Activated T-cell treated with anti-CD3 and anti-CD28 coated beads, Interleukin-2, amount 50 U/mL, for 4 hours (primary cell): ENCODE measurements around the gene PXN. TPM values are rescaled to one million over a fixed set of nuclear protein-coding genes. Genes with fewer than 3 reads are reported as not detected.
"Not testable (repeated sequence)": the region's sequence is repeated elsewhere in the genome, so short reads cannot be mapped to it uniquely, and the experiment has no call there.

Experiments
- ATAC-seq, 2 donors: fragments of 200-7000 bp; cut with Tn5 transposase; one replicate each; pipeline ENCODE4 v1.10.0; 2021
- DNase-seq: peaks from one replicate; pipeline ENCODE4 v3.0.0-alpha.2; 2020
- H3K27me3 Mint-ChIP-seq: one replicate; pipeline ENCODE4 v1.8.0; 2021; ENCODE audit warnings: low read depth, mixed read lengths
- H3K36me3 Mint-ChIP-seq: one replicate; pipeline ENCODE4 v1.8.0; 2022; ENCODE audit warnings: mixed read lengths; ENCODE audit not compliant: insufficient read depth
- H3K4me1 Mint-ChIP-seq: one replicate; pipeline ENCODE4 v1.8.0; 2021; ENCODE audit warnings: low read depth, mixed read lengths
- H3K4me3 Mint-ChIP-seq: one replicate; pipeline ENCODE4 v1.8.0; 2021; ENCODE audit warnings: mild to moderate bottlenecking, moderate library complexity, mixed read lengths
- H3K9me3 Mint-ChIP-seq: one replicate; pipeline ENCODE4 v1.8.0; 2021; ENCODE audit warnings: mixed read lengths
- total RNA-seq, 3 donors: library from RNA; stranded (reverse); gene quantifications; one replicate each; pipeline ENCODE4 v1.2.1, GENCODE V29; 2021

PXN gene
- total RNA-seq, 3 donors from 2014 or later: 49.2 to 54.0 (median 51.1) TPM

DNA sequence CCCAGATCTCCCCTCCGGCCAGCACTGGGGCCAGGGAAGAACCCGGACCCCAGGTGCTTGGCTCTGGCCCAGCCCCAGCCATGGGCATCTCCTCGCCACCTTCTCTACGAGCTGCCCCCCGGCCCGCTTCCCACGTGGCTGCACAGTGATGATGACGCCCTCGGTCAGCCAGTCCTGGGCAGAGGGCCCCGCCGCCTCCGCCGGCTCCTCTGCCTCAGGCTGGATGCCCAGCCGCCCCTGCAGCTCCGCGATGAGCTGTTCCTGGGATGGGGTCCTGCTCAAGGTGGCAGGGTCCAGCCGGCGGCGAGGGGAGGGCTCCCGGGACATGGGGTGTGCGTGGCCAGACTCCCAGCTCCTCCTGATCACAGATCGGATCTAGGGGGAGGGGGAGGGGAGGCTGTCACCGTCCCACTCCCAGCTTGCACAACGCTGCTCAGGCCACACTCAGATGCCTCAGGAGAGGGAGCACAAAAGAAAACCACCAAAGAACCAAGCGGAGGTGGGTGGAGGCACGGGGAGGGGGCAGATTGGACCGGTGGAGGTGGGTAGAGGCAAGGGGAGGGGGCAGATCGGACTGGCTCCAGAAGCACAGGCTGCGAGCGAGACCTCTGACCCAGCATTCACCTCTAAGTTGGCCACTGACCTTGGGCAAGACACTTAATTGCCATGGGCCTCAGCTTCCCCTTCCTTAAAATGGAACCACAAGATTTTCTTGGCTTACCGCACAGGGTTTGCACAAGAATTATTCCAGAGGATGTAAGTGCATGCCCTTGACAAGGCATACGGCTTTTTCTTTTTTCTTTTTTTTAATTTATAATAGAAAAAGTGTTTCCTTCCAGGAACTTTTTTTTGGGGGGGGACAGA lies 48.6 kb downstream of the PXN start:
- Mint-ChIP-seq H3K9me3 (no peaks in the 10 kb centered on the region), H3K36me3 (peaks cover 23% of the 10 kb centered on the region), H3K4me1 (no peaks in the 10 kb centered on the region), H3K27me3 (no peaks in the 10 kb centered on the region), H3K4me3 (no peak overlapping the region)
- no peak for ATAC-seq
- no peak for DNase-seq

DNA sequence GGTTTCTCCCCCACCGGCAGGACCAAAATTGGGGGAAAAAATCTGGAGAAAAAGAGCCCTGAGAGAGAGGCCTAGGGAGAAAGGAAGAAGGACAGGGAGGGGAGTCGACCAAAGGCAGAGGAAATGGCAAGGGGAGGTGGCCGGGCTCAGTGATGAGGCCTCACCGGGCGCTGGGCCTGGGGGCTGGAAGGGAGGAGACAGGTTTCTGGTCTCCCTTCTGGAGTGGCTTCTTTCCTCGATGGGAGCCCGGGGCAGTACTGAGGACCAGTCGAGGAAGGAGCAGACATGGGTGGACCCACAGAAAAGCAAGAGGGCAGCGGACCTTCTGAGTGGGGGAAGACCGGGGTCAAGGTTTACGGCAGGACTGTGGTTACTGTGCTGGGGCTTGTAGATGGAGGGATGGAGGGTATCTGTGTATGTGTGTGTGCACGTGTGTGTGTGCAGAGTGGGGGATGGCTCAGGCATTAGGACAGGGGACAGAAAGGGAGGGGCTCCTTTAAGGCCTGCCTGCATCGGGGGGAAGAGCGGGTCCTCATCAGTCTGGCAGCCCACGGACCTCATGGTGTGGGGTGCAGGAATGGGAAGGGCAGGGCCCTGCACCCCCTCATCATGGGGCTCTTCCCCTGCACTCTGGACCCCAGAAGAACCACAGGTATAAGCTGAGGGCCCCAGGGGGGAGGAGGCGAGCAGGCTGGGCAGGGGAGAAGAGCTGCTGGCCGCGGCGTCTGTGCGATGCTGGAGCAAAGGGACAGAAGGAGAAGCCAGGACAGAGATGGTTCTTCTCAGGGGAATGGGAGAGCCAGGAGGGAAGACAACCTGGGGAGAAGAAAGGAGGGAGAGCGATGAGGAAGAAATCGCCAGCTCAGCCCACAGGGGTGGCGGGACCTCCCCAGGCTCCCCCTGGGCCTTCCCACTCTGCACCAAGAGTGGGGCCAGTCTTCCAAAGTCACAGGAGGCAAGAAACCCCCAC lies 49.5 kb downstream of the PXN start:
- H3K4me1 Mint-ChIP-seq: no peaks in the 10 kb centered on the region
- H3K9me3 Mint-ChIP-seq: no peaks in the 10 kb centered on the region
- no peaks in the 10 kb centered on the region for H3K27me3 Mint-ChIP-seq
- no peak overlapping the region for H3K4me3 Mint-ChIP-seq
- peaks cover 31% of the 10 kb centered on the region for H3K36me3 Mint-ChIP-seq
- no peak for ATAC-seq
- DNase-seq: no peak

DNA sequence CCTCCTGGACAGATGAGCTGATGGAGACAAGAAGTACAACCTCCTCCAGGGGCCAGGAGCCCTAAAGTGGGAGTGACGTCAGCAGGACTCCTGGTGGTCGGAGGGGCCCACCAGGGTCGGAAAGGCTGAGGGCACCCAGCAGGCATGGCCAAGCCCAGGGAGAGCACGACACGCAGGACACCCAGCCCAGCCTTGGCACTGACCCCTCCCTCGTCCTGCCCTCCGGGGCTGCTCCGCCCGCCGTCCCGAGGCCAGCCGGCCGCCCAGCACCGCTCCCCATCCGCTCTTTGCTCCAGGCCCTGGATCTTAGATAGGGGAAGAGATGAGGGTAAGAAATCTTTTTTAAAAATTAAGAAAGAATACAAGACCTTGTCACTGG lies 50.2 kb downstream of the PXN start:
- peaks cover 26% of the 10 kb centered on the region for H3K36me3 Mint-ChIP-seq
- no peaks in the 10 kb centered on the region for H3K4me1 Mint-ChIP-seq
- H3K4me3 Mint-ChIP-seq: no peak overlapping the region
- ATAC-seq (no peak), DNase-seq (no peak)
- no peaks in the 10 kb centered on the region for H3K9me3 Mint-ChIP-seq
- H3K27me3 Mint-ChIP-seq: no peaks in the 10 kb centered on the region

DNA sequence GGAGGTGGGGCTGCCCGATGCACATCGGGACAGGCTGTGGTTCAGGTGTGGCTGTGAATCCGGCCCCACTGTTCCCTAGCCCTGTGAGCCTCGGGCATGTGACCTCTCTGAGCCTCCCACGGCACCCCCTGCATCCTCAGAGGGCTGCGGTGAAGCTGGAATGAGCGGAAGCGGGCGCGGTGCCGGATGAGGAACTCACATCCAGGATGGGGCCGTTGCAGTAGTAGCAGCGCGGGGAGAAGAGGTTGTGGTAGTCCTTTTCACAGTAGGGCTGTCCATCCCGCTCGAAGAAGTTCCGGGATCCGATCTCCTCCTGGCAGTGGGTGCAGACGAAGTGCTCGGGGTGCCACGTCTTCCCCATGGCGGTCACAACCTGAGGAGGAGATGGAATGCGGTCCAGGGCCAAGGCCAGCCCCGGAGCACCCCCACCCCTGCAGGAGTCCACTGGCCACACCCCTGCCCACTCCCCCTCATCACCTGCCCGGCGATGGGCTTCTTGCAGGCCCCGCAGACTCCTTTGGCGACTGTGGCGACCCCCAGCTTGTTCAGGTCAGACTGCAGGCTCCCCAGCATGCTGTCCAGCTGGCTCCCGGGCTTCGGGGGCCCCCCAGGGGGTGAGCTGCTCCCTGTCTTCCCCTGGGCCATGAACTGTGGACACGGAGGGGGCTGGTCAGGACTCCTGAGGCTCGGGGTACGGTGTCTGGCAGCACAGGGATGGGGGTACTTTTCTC lies 50.7 kb downstream of the PXN start:
- peaks cover 26% of the 10 kb centered on the region for H3K36me3 Mint-ChIP-seq
- H3K27me3 Mint-ChIP-seq: no peaks in the 10 kb centered on the region
- H3K4me1 Mint-ChIP-seq: no peaks in the 10 kb centered on the region
- ATAC-seq (no peak), DNase-seq (no peak)
- H3K4me3 Mint-ChIP-seq: no peak overlapping the region
- no peaks in the 10 kb centered on the region for H3K9me3 Mint-ChIP-seq

DNA sequence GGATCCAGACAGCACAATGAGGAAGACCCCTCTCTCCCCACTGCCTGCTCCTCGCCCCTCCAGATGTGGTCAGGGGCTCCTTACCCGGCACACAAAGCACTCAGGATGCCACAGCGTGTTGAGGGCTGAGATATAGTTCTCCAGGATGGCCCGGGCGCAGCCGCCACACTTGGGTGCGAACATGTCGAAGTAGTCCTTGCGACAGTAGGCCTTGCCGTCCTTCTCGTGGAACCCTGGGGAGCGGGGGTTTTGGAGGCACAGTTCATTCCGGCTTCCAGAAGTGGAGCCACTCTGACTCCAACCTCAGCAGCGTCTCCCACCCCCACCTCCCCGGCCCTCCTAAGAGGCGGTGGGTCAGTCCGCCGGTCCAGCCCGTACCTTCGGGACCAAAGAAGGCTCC lies 51.8 kb downstream of the PXN start:
- Mint-ChIP-seq H3K9me3 (no peaks in the 10 kb centered on the region), H3K4me1 (no peaks in the 10 kb centered on the region), H3K36me3 (peaks cover 26% of the 10 kb centered on the region), H3K4me3 (no peak overlapping the region), H3K27me3 (no peaks in the 10 kb centered on the region)
- DNase-seq (no peak), ATAC-seq (no peak)

GRCh38 chr12:120213182-120213581 lies 52.3 kb downstream of the PXN start:
- not testable (repeated sequence) for DNase-seq, H3K9me3 Mint-ChIP-seq, H3K4me3 Mint-ChIP-seq, H3K27me3 Mint-ChIP-seq, H3K4me1 Mint-ChIP-seq, ATAC-seq
- peaks cover 26% of the 10 kb centered on the region for H3K36me3 Mint-ChIP-seq

- no peaks in the 10 kb centered on the region for H3K27me3 Mint-ChIP-seq
- no peak for DNase-seq
- no peak overlapping the region for H3K4me3 Mint-ChIP-seq
- ATAC-seq: no peak
- H3K9me3 Mint-ChIP-seq: no peaks in the 10 kb centered on the region
- no peaks in the 10 kb centered on the region for H3K4me1 Mint-ChIP-seq
- peaks cover 26% of the 10 kb centered on the region for H3K36me3 Mint-ChIP-seq
These were observed 53.2 kb downstream of the PXN start for GRCh38 chr12:120212301-120212700.

- Mint-ChIP-seq H3K36me3 (peaks cover 26% of the 10 kb centered on the region), H3K4me3 (no peak overlapping the region), H3K4me1 (no peaks in the 10 kb centered on the region), H3K27me3 (no peaks in the 10 kb centered on the region), H3K9me3 (no peaks in the 10 kb centered on the region)
- ATAC-seq (no peak), DNase-seq (no peak)
These were observed 53.6 kb downstream of the PXN start for GRCh38 chr12:120211904-120212283.

DNA sequence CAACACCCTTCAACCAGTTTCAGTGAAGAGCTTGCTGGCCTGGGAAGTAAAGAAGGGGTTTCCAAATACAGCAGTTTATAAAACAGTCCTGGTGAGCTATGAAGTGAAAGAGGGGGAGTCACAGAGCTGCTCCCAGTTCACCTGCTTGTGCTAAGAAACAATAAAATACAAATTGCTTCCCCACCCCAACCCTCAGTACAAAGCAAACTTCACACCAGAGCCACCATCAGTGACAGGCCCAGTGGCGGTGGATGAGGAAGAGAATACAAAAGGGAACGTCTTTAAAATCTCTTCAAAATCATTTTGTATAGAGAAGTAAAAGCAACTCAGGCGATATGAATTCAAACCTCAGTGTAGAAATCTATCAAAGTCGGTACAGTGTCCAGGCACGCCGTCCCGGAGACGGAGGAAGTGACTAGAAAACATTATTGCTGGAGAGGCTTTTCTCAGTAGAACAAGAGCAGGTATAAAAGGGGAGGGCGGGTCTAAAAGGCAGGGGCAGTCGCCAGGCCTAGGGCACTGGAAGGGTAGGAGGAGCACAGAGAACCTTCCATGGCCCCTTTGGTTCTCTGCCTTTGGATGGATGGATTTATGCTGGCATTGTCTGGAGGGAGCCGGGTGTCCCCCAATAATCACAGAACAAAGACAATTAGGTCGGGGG lies 54.2 kb downstream of the PXN start:
- no peak for ATAC-seq

DNA sequence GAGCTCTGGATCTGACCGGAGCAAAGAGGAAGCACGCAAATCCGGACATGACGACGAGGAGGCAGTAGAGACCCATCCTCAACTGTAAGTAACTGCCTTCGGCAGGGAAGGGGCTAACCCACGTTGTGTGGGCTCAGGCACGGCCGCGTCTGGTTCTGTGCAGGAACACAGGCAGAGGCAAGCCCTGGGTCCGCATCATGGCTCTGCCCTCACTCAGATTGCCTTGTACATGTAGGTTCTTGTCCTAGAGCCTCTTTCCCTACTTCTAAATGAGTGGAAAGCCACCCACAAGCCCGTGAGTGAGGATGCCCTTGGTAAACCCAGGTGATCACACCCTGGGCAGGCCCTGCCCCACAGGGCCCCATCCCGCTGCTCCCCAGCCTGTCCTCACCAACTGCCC lies 55.7 kb downstream of the PXN start:
- Mint-ChIP-seq H3K36me3 (peaks cover 22% of the 10 kb centered on the region), H3K27me3 (no peaks in the 10 kb centered on the region)
- no peak for ATAC-seq

More for the DNA sequence above, 54.2 kb downstream of the PXN start:
- no peaks in the 10 kb centered on the region for H3K4me1 Mint-ChIP-seq
- H3K36me3 Mint-ChIP-seq: peaks cover 28% of the 10 kb centered on the region
- H3K4me3 Mint-ChIP-seq: no peak overlapping the region
- H3K27me3 Mint-ChIP-seq: no peaks in the 10 kb centered on the region
- H3K9me3 Mint-ChIP-seq: no peaks in the 10 kb centered on the region
- no peak for DNase-seq

GRCh38 chr12:120207227-120207626 lies 58.3 kb downstream of the PXN start:
- Mint-ChIP-seq H3K9me3 (no peaks in the 10 kb centered on the region), H3K36me3 (peaks cover 11% of the 10 kb centered on the region), H3K27me3 (no peaks in the 10 kb centered on the region), H3K4me3 (no peak overlapping the region), H3K4me1 (peaks cover 2% of the 10 kb centered on the region)
- ATAC-seq (no peak), DNase-seq (no peak)

More for the DNA sequence above, 55.7 kb downstream of the PXN start:
- Mint-ChIP-seq H3K4me3 (no peak overlapping the region), H3K4me1 (no peaks in the 10 kb centered on the region), H3K9me3 (no peaks in the 10 kb centered on the region)
- DNase-seq: no peak

GRCh38 chr12:120206781-120207180 lies 58.7 kb downstream of the PXN start:
- not testable (repeated sequence) for H3K9me3 Mint-ChIP-seq, H3K4me3 Mint-ChIP-seq, DNase-seq, H3K4me1 Mint-ChIP-seq, H3K27me3 Mint-ChIP-seq, ATAC-seq, H3K36me3 Mint-ChIP-seq

DNA sequence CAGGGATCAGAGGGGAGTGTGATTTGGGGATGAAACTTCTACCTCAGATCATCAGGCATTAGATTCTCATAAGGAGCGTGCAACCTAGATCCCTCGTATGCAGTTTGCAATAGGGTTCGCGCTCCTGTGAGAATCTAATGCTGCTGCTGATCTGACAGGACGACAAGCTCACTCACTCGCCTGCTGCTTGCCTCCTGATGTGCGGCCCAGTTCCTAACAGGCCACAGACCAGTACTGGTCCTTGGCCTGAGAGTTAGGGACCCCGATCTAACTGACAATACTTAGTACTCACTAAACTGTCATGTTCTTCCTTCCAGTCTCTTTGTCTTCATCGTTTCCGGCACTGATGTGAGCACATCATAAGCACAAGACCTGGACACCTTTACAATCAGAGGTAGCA lies 59.3 kb downstream of the PXN start:
- no peaks in the 10 kb centered on the region for H3K27me3 Mint-ChIP-seq
- peaks cover 4% of the 10 kb centered on the region for H3K36me3 Mint-ChIP-seq
- no peak overlapping the region for H3K4me3 Mint-ChIP-seq
- peaks cover 5% of the 10 kb centered on the region for H3K4me1 Mint-ChIP-seq
- no peak for DNase-seq
- no peaks in the 10 kb centered on the region for H3K9me3 Mint-ChIP-seq
- ATAC-seq: no peak

GRCh38 chr12:120204171-120204570 lies 61.4 kb downstream of the PXN start:
- no peak for DNase-seq
- no peak overlapping the region for H3K4me3 Mint-ChIP-seq
- peaks cover 20% of the 10 kb centered on the region for H3K36me3 Mint-ChIP-seq
- no peaks in the 10 kb centered on the region for H3K27me3 Mint-ChIP-seq
- no peaks in the 10 kb centered on the region for H3K9me3 Mint-ChIP-seq
- no peak for ATAC-seq
- H3K4me1 Mint-ChIP-seq: peaks cover 13% of the 10 kb centered on the region
